ENCODE measurements around the gene SNHG17.
"Not testable (repeated sequence)": the region's sequence is repeated elsewhere in the genome, so short reads cannot be mapped to it uniquely, and the experiment has no call there.

Gene SNHG17

DNA sequence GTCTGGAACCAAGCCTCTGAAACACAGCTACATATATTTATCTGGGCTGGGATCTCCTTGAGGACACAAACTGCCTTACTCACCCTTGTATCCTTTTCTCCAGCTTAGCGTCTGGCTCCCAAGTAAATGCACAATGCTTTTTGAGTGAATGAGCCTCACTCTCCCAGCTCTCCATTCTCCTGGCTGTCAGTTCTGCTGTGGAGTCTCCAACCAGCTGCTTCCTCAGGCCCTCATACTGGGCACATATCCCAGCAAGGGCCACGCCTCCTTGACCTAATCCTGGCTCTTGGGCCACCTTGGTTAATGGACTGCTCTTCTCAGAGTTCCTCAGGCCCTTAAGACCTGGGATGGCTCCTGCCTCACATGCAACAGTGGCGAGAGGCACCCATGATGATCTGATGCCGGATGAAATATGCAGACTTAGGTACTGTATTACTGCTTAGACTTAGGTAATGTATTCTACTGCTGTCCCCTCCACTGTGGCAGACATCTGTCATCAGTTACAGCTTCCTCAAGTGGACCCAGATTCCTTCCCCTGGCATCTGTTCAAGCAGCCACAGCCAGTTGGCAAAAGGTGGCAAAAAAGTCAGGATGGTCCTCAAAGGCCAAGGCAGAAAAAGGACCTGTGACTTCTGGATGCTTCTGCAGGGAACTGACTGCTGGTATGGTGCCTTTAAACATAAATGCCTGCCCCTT, 16.5 kb downstream of the SNHG17 start:
- DNase-seq: no peak

DNA sequence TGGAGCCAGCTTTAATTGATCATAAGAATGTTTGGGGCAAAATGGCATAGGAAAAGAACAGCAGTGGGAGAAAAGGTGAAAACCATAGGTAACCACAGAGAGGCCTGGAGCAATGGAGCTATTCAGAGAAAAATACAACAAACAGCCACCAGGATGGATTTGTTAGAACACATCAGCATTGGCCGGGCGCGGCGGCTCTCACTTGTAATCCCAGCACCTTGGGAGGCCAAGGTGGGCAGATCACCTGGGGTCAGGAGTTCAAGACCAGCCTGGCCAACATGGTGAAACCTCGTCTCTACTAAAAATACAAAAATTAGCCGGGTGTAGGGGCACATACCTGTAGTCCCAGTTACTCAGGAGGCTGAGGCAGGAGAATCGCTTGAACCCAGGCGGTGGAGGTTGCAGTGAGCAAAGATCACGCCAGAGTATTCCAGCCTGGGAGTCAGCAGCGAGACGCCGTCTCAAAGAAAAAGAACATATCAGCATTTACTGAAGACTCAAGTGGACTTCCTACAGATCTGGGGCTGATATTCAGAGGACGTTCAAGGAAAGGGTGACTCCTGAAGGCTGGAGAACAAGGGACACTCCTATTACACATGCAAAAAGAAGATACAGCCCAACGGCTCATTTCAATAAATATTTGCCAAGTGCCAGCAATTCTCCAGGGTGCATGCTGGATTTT, 20.2 kb downstream of the SNHG17 start:
- no peak for DNase-seq

DNA sequence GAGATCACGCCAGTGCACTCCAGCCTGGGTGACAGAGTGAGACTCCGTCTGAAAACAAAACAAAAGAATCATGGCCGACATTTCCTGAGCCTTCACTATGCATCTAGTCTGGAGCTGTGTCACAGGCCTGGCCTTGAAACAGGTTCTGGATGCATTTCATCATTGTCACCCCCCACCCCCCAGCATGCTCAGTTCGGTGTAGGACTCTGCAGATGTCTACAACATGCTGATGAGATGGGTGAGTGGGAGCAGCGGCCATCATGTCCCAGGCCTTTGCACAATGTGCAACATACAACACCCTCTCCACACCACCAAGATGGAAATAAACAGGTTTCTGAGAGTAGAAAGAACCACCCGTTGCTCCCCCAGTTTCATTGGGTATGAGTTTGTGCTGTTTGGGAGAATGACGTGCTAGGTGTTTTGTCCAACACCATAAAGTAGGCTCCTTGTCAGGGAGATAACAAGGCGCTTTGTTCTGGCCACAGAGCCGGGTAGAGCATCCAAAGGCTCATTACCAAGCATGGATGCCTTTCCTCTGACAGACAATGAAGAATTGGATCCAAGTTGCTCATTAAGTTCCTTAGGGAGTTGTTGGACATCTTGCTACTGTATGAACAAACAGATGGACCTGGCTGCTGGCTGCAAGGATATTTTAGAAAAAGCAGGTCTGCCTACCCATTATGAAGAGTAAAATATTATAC, 22.1 kb downstream of the SNHG17 start:
- DNase-seq: no peak

DNA sequence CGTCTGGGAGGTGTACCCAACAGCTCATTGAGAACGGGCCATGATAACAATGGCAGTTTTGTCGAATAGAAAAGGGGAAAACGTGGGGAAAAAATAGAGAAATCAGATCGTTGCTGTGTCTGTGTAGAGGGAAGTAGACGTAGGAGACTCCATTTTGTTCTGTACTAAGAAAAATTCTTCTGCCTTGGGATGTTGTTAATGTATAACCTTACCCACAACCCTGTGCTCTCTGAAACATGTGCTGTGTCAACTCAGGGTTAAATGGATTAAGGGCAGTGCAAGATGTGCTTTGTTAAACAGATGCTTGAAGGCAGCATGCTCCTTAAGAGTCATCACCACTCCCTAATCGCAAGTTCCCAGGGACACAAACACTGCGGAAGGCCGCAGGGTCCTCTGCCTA, 27.3 kb downstream of the SNHG17 start:
- DNase-seq: not testable (repeated sequence)

DNA sequence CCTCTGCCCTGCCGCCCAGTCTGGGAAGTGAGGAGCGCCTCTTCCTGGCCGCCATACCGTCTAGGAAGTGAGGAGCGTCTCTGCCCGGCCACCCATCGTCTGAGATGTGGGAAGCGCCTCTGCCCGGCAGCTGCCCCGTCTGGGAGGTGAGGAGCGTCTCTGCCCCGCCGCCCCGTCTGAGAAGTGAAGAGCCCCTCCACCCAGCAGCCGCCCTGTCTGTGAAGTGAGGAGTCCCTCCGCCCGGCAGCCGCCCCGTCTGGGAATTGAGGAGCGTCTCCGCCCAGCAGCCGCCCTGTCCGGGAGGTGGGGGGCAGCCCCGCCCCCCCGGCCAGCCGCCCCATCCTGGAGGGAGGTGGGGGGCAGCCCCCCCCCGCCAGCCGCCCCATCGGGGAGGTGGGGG, 27.8 kb downstream of the SNHG17 start:
- no peak for DNase-seq

DNA sequence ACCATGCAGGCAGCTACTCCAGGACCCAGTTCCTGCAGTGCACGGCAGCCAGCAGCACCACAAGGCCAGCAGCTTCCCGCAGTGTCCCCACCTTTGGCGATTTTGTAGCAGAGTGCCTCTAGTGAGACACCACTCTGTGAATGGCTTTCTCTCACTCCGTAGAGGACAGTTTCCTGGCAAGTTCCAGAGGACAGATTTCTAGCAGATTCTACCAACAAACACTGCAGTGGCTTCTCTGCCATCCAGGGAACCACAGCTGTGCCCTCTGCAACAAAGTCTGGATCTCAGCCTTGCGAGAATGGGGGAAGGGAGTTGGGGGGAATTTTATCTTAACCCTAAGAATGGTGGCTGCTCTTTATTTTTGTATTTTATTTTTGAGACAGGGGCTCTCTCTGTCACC, 28.7 kb downstream of the SNHG17 start:
- DNase-seq: no peak

DNA sequence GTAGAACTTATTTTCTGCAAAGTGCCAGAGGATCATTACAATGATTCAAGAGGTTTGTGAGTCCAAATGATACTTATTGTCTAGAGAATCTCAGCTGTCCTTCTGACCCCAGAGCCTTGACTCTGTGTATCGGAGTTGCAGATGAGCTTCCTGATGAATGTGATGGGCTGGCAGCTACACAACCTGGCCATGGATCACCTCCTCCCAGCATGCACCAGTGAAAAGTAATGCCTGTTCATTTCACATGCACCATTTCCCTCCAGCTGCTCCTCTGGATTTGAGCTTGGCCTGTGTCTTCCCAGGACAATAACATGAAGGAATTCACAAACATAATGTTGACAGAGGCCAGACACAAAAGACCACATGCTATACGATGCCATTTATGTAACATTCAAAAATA, 30.0 kb downstream of the SNHG17 start:
- no peak for DNase-seq

DNA sequence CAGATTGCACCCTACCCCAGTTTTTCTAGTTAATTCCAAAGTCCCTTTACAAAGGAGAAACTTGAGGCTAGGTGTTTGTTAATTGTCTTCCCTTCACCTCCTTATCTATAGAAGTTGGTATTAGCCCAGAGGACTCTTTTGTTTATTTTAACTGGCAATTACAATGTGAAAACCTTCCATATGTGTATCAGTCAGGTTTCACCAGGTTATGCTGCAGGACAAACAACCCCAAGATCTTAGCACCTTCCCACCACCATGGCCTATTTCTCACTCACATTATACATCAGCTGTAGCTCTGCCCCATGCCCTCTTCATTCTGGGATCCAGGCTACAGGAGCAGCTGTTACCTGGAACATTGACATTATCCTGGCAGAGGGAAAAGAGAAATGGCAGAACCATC, 31.1 kb downstream of the SNHG17 start:
- DNase-seq: no peak

DNA sequence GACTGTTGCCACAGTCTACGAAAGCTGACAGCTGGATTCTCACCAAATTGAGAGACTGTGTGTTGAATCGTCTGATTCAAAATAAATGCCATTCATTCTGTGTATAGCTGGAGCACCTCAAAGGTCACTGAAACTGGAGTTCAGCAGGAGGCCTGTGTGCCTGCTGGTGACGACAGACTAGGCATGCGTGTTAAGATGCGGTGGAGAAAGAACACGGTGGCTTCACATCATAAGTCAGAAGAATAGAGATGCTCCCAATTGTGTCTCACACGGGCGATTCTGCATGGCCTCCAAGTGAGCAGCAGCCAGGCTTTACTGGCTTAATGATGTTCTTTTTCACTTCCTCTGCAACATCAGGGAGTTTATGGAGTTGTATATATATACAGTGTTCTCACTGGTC, 32.3 kb downstream of the SNHG17 start:
- DNase-seq: no peak

DNA sequence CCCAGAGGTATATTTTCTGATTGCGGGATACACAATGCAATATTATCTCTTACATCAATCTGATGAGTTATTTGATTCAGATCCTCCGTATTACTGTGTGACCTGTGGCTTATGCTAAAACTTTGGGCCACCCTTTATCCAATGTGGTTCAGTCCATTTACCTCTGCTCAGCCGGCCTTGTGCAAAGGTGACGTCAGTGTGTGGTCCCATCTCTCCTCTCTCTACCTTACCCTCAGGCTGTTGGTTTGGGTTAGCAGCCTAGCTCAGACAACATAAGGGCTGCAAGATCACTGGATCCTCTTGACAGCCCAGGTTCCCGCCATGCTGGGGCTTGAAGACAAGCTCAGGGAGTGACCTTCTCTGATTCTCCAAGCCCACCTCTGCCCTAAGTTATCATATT, 33.0 kb downstream of the SNHG17 start:
- no peak for DNase-seq

DNA sequence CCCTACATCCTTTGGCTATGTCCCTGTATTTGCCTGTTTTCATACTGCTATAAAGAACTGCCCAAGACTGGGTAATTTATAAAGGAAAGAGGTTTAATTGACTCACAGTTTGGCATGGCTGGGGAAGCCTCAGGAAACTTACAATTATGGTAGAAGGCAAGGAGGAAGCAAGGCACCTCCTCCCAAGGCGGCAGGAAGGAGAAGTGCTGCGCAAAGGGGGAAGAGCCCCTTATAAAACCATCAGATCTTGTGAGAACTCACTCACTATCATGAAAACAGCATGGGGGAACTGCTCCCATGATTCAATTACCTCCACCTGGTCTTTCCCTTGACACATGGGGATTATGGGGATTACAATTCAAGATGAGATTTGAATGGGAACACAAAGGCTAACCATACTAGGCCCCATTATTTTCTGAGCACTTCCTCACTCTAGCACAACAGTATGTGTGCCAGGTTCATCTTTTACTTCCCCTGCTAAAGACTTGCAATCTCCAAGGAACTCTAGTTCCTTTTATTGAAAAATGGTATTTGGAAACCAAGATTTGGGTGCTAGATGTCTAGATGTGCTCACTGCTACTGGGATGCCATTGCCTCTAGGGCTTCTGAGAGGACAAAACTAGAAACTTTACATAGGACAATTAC, 39.3 kb downstream of the SNHG17 start:
- DNase-seq: not testable (repeated sequence)

DNA sequence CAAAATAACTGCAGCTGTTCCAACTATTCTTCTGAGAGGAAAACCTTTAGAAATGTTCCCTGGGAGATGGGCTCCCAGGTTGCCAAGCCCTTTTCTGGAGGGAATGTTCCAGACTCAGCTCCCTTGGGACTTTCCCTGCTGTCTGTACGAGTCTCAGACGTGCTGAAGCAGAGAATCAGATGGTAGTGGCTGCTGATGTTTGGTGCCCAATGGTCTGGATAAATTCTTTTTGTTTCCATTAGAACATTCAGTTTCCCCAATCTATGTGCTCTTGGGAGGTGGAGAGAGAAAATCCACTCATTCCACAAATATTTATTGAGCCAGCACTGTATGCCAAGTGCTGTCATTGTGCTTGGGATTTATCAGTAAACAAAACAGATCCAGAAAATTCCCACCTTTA, 40.0 kb downstream of the SNHG17 start:
- DNase-seq: no peak

DNA sequence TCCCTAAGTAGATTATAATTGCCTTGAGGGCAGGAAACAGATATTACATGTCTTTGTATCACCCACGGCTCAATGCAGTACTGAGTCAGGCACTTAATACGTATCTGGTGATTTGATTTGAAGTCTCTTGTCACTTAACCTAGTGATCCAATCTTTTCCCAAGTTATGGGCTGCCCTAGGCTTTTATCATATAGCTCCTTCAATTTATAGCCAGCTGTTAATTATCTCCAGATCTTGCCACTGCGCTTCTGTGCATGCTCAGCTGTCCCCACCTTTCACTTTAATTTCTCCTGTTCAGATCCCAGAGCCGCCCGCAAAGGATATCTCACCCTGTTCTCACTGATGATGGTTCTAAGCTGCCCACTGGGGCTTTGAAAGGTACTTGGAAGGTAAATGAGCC, 41.9 kb downstream of the SNHG17 start:
- no peak for DNase-seq

DNA sequence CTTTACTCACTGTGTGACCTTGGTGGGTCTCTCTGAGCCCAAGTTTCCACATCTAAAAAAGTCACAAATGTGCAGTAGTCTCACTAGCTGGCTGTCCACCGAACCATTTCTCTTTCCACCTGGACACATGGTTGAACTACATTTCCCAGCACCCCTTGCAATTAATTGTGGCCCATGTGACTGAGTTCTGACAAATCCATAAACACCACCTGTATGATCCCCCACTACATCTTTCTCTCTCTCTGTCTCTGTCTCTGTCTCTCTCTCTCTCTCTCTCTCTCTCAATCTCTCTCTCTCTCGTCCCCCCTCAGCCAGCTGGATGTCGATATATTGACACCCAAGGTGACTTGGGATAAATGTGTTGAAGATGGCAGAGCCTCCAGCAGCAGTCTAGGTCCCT, 42.8 kb downstream of the SNHG17 start:
- DNase-seq: no peak

DNA sequence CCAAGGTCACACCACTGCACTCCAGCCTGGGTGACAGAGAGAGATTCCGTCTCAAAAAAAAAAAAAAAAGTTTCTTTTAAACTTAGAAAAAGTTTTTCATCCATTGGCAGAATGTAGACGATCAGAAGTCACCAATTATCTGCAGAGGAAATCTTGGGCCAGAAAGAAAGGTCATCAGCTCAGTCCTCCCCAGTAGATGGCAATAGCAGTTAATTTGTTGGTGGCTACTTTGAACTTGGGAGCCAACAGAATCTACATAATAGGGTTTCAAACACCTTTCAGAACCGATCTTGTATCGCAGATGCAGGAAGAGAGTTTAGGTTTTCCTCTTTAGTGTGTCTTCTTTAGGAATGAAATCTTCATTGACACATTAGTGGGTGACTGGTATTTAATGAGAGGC, 47.2 kb downstream of the SNHG17 start:
- DNase-seq: no peak

DNA sequence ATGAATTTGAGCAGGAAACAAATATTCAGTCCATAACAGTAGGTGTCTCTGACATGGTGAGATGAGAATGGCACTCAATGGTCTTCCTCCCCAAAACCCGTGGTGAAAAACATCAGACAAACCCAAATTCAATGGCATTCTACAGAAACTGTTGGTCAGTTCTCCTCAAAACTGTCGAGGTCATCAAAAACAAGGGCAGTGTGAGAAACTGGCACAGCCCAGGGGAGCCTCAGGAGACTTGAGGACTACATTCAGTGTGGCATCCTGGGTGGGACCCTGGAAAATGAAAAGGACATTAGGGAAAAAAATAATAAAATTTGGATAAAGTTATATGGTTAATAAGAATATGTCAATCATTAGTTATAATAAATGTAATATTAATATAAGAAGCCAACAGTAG, 48.3 kb downstream of the SNHG17 start:
- DNase-seq: no peak

DNA sequence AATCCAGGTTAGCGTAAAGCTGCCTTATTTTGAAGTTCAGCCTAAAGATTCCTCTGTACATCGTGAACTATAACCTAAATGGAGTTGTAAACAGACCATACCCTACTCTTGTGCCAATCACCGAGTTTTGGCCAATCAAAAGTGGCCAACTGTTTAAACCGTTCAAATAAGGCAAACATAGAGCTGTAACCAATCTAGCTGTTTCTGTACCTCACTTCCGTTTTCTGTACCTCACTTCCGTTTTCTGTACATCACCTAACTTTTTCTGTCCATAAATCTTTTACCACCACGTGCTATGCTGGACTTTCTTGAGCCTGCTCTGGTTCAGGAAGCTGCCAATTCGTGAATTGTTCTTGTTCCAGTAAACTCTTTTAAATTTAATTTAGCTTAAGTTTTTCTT, 49.1 kb downstream of the SNHG17 start:
- no peak for DNase-seq

DNA sequence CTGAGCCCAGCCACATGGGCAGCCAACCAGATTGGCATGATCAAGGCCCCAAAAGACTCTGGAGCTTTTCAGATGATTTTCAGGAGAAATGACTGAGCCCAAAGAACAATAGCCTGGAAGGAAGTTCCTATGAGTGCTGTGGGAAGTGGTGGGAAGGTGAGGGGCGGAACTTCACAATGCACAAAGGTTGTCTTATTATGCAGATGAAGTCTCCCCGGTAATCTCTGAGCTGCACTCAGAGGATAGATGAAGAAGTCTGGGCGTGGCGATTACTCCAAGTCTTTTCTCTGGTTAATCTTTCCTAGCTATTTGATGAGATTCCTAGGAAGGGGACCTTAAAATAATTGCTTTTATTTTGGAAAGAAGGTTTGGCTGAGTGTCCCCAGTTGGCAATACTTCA, 52.0 kb downstream of the SNHG17 start:
- no peak for DNase-seq

DNA sequence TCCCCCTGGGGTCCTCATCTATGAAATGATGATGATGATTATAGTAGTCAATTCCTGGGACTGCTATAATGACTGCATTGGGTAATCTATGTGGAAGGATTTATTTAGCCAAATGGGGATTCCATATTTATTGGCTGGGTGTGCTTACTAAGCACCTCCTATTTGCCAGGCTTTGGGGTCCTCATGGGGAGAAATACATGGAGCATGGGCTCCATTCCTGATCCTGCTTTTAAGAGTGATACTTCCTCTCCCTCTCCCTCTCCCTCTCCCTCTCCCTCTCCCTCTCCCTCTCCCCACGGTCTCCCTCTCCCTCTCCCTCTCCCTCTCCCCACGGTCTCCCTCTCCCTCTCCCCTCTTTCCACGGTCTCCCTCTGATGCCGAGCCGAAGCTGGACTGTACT, 57.3 kb downstream of the SNHG17 start:
- not testable (repeated sequence) for DNase-seq

DNA sequence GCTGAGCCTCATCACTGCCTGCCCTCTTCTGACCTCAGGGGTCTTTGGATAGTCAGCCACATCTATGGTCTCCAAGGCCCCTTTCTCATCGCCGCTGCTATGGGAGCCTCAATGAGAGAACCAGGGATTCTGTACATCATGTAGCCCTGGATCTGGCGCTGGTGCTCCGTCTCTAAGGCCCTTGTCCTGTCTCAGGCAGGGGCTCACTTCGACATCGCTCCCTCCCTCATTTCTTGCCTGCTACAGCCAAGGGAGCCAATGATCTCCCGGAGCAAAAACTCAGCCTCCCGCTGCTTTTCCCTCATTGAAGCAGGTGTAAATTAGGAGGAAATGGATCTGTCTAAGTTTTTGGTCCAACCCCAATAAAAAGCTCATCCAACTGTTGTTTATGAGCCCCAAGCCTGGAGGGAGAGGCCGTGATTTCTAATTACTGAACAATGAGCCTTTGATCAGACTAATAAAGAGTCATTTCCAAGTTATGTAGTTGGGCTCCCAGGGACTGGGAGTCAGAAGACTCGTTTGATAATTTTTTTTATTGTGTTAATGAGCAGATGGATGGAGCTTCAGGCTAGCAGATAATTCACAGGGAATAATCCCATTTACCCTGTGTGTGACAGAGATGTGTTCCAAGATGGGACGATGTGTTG, 58.0 kb downstream of the SNHG17 start:
- no peak for DNase-seq

DNA sequence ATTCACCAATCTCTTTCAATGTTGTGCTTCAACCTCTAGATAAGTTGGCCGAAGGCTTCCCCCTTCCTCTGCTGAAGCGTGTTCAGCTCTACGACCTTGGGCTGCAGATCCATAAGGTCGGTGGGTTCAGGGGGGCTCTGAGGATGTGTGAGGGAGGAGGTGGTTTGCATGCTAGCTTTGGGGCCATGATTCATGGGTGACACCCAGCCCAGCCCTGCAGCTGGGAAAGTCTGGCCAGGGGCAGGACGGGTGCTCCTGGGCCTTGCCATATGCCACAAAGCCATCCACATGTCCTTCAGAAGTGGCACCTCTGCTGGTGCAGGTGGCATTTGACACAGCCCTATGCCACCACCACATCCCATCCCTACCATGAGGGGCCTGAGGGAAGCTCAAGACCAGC, 61.2 kb downstream of the SNHG17 start:
- no peak for DNase-seq

DNA sequence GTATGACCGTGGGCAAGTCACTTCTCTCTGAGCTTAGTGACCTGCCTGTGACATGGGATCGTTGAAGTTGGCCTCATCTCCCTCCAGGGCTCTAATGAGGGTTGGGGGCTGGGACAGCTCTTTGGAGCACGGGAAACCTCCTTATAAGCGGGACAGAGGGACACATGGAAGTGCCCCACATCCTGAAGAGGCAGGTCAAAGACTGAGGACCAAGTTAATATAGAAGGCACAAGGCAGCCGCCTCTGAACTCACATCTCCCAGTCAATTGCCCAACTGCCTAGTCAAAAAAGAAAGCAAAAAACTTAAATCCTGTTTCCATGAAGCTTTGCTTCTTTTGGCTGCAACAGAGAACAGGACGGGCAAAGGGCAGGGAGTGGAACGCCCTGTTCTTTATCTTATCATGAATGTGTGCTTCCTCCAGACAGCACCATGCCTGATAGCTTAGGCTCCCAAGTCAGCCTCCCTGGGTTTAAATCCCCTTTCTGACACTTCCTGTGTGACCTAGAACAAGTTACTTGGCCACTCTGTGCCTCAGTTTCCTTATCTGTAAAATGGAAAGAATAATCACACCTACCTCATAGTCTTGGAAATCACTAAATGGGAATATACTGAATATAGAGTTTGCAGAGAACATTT, 61.8 kb downstream of the SNHG17 start:
- no peak for DNase-seq

DNA sequence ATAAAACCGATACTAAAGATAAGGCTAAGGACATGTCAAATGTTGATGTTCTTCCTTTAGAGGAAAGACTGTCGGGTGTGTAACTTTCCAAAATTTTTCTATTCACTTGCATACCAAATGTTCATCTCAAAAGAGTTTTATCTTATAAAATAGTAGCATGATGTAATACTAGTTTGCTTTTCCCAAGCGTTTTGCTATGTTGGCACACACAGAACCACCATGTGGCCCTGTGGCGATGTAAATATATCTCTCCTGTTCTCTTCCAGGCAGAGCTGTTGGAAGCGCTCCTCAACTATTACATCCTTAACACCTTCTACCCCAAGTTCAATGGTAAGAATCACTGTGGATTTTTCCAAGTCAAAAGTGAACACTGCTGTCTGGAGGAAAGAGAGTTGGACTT, 62.3 kb downstream of the SNHG17 start:
- DNase-seq: no peak
